Esophagus muscularis mucosa (tissue), 4 donors: ENCODE results near the gene NUP214. TPM values are rescaled to one million over a fixed set of nuclear protein-coding genes. Genes with fewer than 3 reads are reported as not detected.

ENCODE experiments used
- DNase-seq: peaks from one replicate; pipeline ENCODE4 v3.0.0-alpha.2; 2017; ENCODE audit errors: extremely low spot score
- H3K27ac ChIP-seq, 4 donors: fragments of 200-600 bp; sonication (generic); replicated peaks in 1 of 4; 1 replicate in 3 of 4; 2 replicates in 1 of 4; pipeline ENCODE4 v1.5.1; 2016 to 2019; ENCODE audit warnings: mild to moderate bottlenecking in 1 of 4
- H3K27me3 ChIP-seq, 4 donors: fragments of 200-600 bp; sonication (generic); one replicate each; pipeline versions ENCODE4 v1.5.1 to v1.6.0; 2016 to 2019
- H3K36me3 ChIP-seq, 4 donors: fragments of 200-600 bp; sonication (generic); one replicate each; pipeline ENCODE4 v1.5.1; 2016 to 2019
- H3K4me1 ChIP-seq, 4 donors: fragments of 200-600 bp; sonication (generic); one replicate each; pipeline ENCODE4 v1.5.1; 2016 to 2019
- H3K4me3 ChIP-seq, 4 donors: fragments of 200-600 bp; sonication (generic); 1 replicate in 2 of 4; 2 replicates in 2 of 4; pipeline ENCODE4 v1.5.1; 2016 to 2019; ENCODE audit warnings: mild to moderate bottlenecking in 4 of 4, moderate library complexity in 1 of 4
- H3K9me3 ChIP-seq, 4 donors: fragments of 200-600 bp; sonication (generic); 1 replicate in 3 of 4; 2 replicates in 1 of 4; pipeline ENCODE4 v1.5.1; 2016 to 2019
- CTCF ChIP-seq, 3 experiments: fragments of 200-600 bp in 2 of 3; fragments of 450-650 bp in 1 of 3; sonication (generic) in 2 of 3; IDR thresholded peaks; one replicate each; pipeline ENCODE4 v1.5.1; 2017 to 2019; ENCODE audit warnings: antibody characterized with exemption in 3 of 3, mild to moderate bottlenecking in 2 of 3, moderate library complexity in 1 of 3
- EP300 ChIP-seq: sonication (generic); formaldehyde crosslinking; IDR thresholded peaks from one replicate; pipeline ENCODE4 v1.6.1; 2017; ENCODE audit warnings: antibody characterized with exemption
- POLR2A ChIP-seq: fragments of 450-650 bp; IDR thresholded peaks from one replicate; pipeline ENCODE4 v1.6.1; 2017; ENCODE audit warnings: antibody characterized with exemption, moderate library complexity, mild to moderate bottlenecking, low read depth
- POLR2AphosphoS5 ChIP-seq, 2 donors: sonication (generic); formaldehyde crosslinking; IDR thresholded peaks; one replicate each; pipeline ENCODE4 v1.6.1; 2017; ENCODE audit warnings: antibody characterized with exemption in 2 of 2
- WGBS: methylation state at CpG from one replicate; pipeline ENCODE4 v1.1.5; 2018; 5-methylcytosine and 5-hydroxymethylcytosine counted together
- intact Hi-C: fragments of 100-400 bp; cut with DNase I; formaldehyde crosslinking; loops from one replicate; pipeline ENCODE4 v1.15.1; 2023
- total RNA-seq, 4 donors: library from RNA; depleted of rRNA; stranded (reverse); fragments of >200 nt; gene quantifications; one replicate each; pipeline versions ENCODE4 v1.1.0 to v1.2.1, GENCODE V29; 2016

Gene NUP214
- total RNA-seq, 4 donors from 2014 or later: 26.4 to 36.2 (median 28.7) TPM

GRCh38 chr9:131144201-131144600 lies 18.8 kb downstream of the NUP214 start:
- H3K36me3 ChIP-seq: peaks cover 81 to 98% (median 93%) of the 10 kb centered on the region in 4 donors
- H3K4me3 ChIP-seq: no peak overlapping the region
- no peaks in the 10 kb centered on the region for H3K4me1 ChIP-seq
- 75% methylated on average over 3 of the region's 3 CpGs for WGBS
- intact Hi-C loops: loop anchor here (10.0 kb wide), 1 partner anchor 1131 kb away; no protein-coding TSS in a partner anchor
- H3K9me3 ChIP-seq: no peaks in the 10 kb centered on the region
- DNase-seq: no peak
- H3K27me3 ChIP-seq: no peaks in the 10 kb centered on the region
- H3K27ac ChIP-seq: no peak overlapping the region
- TF ChIP-seq POLR2AphosphoS5 (IDR thresholded peaks at IDR 0.05) (no peak), CTCF (IDR thresholded peaks at IDR 0.05) (no peak), POLR2A (no peak), EP300 (no peak)

DNA sequence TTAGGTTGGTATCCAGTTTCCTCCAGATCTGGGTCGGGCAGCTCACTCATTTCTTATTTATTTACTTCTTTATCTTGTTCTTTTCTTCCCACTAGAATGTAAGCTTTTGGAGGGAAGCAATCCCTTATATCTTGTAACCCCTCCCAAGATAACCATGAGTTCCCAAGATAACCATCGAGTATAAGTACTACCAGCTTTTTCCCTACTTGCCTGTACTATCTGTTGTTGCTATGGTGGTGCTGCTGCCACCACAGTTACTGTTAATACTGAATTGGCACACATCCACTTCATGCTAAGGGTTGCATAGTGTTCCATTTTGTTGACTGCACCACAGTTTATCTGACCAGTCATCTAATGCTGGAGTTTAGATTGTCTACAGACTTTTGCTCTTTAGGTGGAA lies 19.9 kb downstream of the NUP214 start:
- no peak for DNase-seq
- Histone ChIP-seq H3K4me1 (no peaks in the 10 kb centered on the region), H3K36me3 (peaks cover 81 to 98% (median 93%) of the 10 kb centered on the region in 4 donors), H3K27ac (no peak overlapping the region), H3K9me3 (no peaks in the 10 kb centered on the region), H3K27me3 (no peaks in the 10 kb centered on the region), H3K4me3 (no peak overlapping the region)
- 88% methylated on average over 2 of the region's 2 CpGs for WGBS
- TF ChIP-seq POLR2A (no peak), EP300 (no peak), POLR2AphosphoS5 (IDR thresholded peaks at IDR 0.05) (no peak), CTCF (IDR thresholded peaks at IDR 0.05) (no peak)
- intact Hi-C loops: loop anchor here (10.0 kb wide), 1 partner anchor 1130 kb away; no protein-coding TSS in a partner anchor

DNA sequence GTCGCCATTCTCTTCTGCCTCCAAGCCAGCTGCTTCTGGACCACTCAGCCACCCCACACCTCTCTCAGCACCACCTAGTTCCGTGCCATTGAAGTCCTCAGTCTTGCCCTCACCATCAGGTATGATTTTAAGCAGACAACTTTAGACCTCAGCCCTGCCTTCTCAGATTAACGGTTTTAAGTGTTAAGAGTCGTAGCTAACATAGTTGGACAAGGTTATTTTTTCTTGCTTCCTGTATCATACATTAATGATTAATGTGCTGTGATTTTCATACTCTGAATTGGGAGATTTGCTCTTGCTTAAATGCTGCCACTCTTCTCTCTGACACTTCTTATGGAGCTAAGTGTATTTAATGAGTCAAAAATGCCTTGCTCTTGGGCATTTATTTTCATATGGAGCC lies 20.8 kb downstream of the NUP214 start:
- Histone ChIP-seq H3K4me1 (no peaks in the 10 kb centered on the region), H3K36me3 (peaks cover 77 to 98% (median 93%) of the 10 kb centered on the region in 4 donors), H3K9me3 (no peaks in the 10 kb centered on the region), H3K27ac (no peak overlapping the region), H3K4me3 (no peak overlapping the region), H3K27me3 (no peaks in the 10 kb centered on the region)
- WGBS: 94% methylated on average over 4 of the region's 4 CpGs
- no peak for TF ChIP-seq POLR2A
- TF ChIP-seq POLR2AphosphoS5 (IDR thresholded peaks at IDR 0.05): no peak
- no peak for TF ChIP-seq EP300
- TF ChIP-seq CTCF (IDR thresholded peaks at IDR 0.05): no peak
- DNase-seq: no peak
- intact Hi-C loops: loop anchor here (10.0 kb wide), 1 partner anchor 1129 kb away; no protein-coding TSS in a partner anchor

- DNase-seq: no peak
- intact Hi-C loops: loop anchor here (10.0 kb wide), 1 partner anchor 1127 kb away; no protein-coding TSS in a partner anchor
- Histone ChIP-seq H3K36me3 (peaks cover 85 to 99% (median 95%) of the 10 kb centered on the region in 4 donors), H3K27ac (no peak overlapping the region), H3K9me3 (no peaks in the 10 kb centered on the region), H3K27me3 (no peaks in the 10 kb centered on the region), H3K4me1 (no peaks in the 10 kb centered on the region), H3K4me3 (no peak overlapping the region)
- no peak for TF ChIP-seq CTCF (IDR thresholded peaks at IDR 0.05)
- TF ChIP-seq EP300: no peak
- TF ChIP-seq POLR2A: no peak
- no peak for TF ChIP-seq POLR2AphosphoS5 (IDR thresholded peaks at IDR 0.05)
- 89% methylated on average over 3 of the region's 3 CpGs for WGBS
These were observed 22.9 kb downstream of the NUP214 start for GRCh38 chr9:131148276-131148675.
